ENCODE data around the gene MAN1A1.

GRCh38 chr6:119127627-119128026 is 221.9 kb downstream of the MAN1A1 start:
- TF ChIP-seq POLR2AphosphoS5 (IDR thresholded peaks at IDR 0.05; ENCODE audit: low read depth) (no peak), CTCF (IDR thresholded peaks at IDR 0.05; ENCODE audit: insufficient read depth, low read length) (no peak), GABPA (IDR thresholded peaks at IDR 0.05; ENCODE audit: low read depth) (no peak)

All from HL-60 (cell line).